Measurements from ENCODE around the gene DENND5A. TPM values are rescaled to one million over a fixed set of nuclear protein-coding genes. Genes with fewer than 3 reads are reported as not detected.

DENND5A gene
- total RNA-seq, 4 donors from 2014 or later, result 107 to 132 (median 111) TPM

- no peak for TF ChIP-seq CTCF (IDR thresholded peaks at IDR 0.05; ENCODE audit: low read depth)
Measured at GRCh38 chr11:9138612-9139579, 126.3 kb downstream of the DENND5A start.

GRCh38 chr11:9138133-9138453 is 127.1 kb downstream of the DENND5A start:
- no peak for TF ChIP-seq CTCF (IDR thresholded peaks at IDR 0.05; ENCODE audit: low read depth)

- TF ChIP-seq CTCF (IDR thresholded peaks at IDR 0.05; ENCODE audit: low read depth), result no peak
Measured at GRCh38 chr11:9137293-9138132, 127.6 kb downstream of the DENND5A start.

GRCh38 chr11:9136741-9137140 is 128.4 kb downstream of the DENND5A start:
- no peak for TF ChIP-seq CTCF (IDR thresholded peaks at IDR 0.05; ENCODE audit: low read depth)

GRCh38 chr11:9133956-9134355 is 131.2 kb downstream of the DENND5A start:
- no peak for TF ChIP-seq CTCF (IDR thresholded peaks at IDR 0.05; ENCODE audit: low read depth)

- TF ChIP-seq CTCF (IDR thresholded peaks at IDR 0.05; ENCODE audit: low read depth), result no peak
Measured at GRCh38 chr11:9132203-9132878, 132.8 kb downstream of the DENND5A start.

All from subcutaneous adipose tissue (tissue), 4 donors.